ENCODE measurements around the gene ZNF620.

ZNF620 gene

GRCh38 chr3:40465456-40465855 lies 40.4 kb upstream of the ZNF620 start:
- Histone ChIP-seq H3K4me1 (ENCODE audit: control insufficient read depth, insufficient read depth, low read length, unreplicated experiment) (peaks cover under 1% of the 10 kb centered on the region), H3K36me3 (ENCODE audit: insufficient read depth, low read length) (peaks cover 17% of the 10 kb centered on the region), H3K4me3 (ENCODE audit: low read depth, low read length) (no peak overlapping the region), H3K27me3 (ENCODE audit: insufficient read depth, low read length) (no peaks in the 10 kb centered on the region), H3K79me2 (ENCODE audit: control insufficient read depth, insufficient read depth, low read length, unreplicated experiment) (no peaks in the 10 kb centered on the region), H2AFZ (ENCODE audit: low read length, unreplicated experiment) (no peak overlapping the region), H3K27ac (ENCODE audit: low read depth, low read length) (no peak overlapping the region)

GRCh38 chr3:40468018-40468417 lies 37.8 kb upstream of the ZNF620 start:
- no peaks in the 10 kb centered on the region for H3K27me3 ChIP-seq (ENCODE audit: insufficient read depth, low read length)
- H3K27ac ChIP-seq (ENCODE audit: low read depth, low read length), result no peak overlapping the region
- H3K36me3 ChIP-seq (ENCODE audit: insufficient read depth, low read length), result peaks cover 6% of the 10 kb centered on the region
- H3K4me1 ChIP-seq (ENCODE audit: control insufficient read depth, insufficient read depth, low read length, unreplicated experiment), result no peaks in the 10 kb centered on the region
- H3K4me3 ChIP-seq (ENCODE audit: low read depth, low read length), result no peak overlapping the region
- no peak overlapping the region for H2AFZ ChIP-seq (ENCODE audit: low read length, unreplicated experiment)
- no peaks in the 10 kb centered on the region for H3K79me2 ChIP-seq (ENCODE audit: control insufficient read depth, insufficient read depth, low read length, unreplicated experiment)

GRCh38 chr3:40470701-40471100 lies 35.1 kb upstream of the ZNF620 start:
- Histone ChIP-seq H3K27ac (ENCODE audit: low read depth, low read length) (no peak overlapping the region), H3K4me3 (ENCODE audit: low read depth, low read length) (no peak overlapping the region), H3K79me2 (ENCODE audit: control insufficient read depth, insufficient read depth, low read length, unreplicated experiment) (no peaks in the 10 kb centered on the region), H2AFZ (ENCODE audit: low read length, unreplicated experiment) (no peak overlapping the region), H3K36me3 (ENCODE audit: insufficient read depth, low read length) (no peaks in the 10 kb centered on the region), H3K27me3 (ENCODE audit: insufficient read depth, low read length) (no peaks in the 10 kb centered on the region), H3K4me1 (ENCODE audit: control insufficient read depth, insufficient read depth, low read length, unreplicated experiment) (no peaks in the 10 kb centered on the region)

GRCh38 chr3:40476478-40477470 lies 29.1 kb upstream of the ZNF620 start, which contains the start of gene ZNF619:
Gene ZNF619, plus strand, starts transcription at chr3:40477122. Its CDS starts 858 bp downstream, at chr3:40477980.
- no peaks in the 10 kb centered on the region for H3K27me3 ChIP-seq (ENCODE audit: insufficient read depth, low read length)
- peaks cover 9% of the 10 kb centered on the region for H3K4me1 ChIP-seq (ENCODE audit: control insufficient read depth, insufficient read depth, low read length, unreplicated experiment)
- peak within 1 kb of the TSS; percentile 99 for H2AFZ ChIP-seq (ENCODE audit: low read length, unreplicated experiment)
- H3K36me3 ChIP-seq (ENCODE audit: insufficient read depth, low read length), result peaks cover 6% of the 10 kb centered on the region; the same call in 1 of the 2 replicates
- peak within 1 kb of the TSS; percentile 88 for H3K4me3 ChIP-seq (ENCODE audit: low read depth, low read length)
- H3K27ac ChIP-seq (ENCODE audit: low read depth, low read length), result peak within 1 kb of the TSS; percentile 35; the same call in 1 of the 2 replicates
- H3K79me2 ChIP-seq (ENCODE audit: control insufficient read depth, insufficient read depth, low read length, unreplicated experiment), result no peaks in the 10 kb centered on the region

GRCh38 chr3:40477666-40478065 lies 28.2 kb upstream of the ZNF620 start:
- Histone ChIP-seq H3K79me2 (ENCODE audit: control insufficient read depth, insufficient read depth, low read length, unreplicated experiment) (no peaks in the 10 kb centered on the region), H3K4me3 (ENCODE audit: low read depth, low read length) (peak overlapping the region; percentile 88), H3K4me1 (ENCODE audit: control insufficient read depth, insufficient read depth, low read length, unreplicated experiment) (peaks cover 9% of the 10 kb centered on the region), H3K27ac (ENCODE audit: low read depth, low read length) (no peak overlapping the region), H3K36me3 (ENCODE audit: insufficient read depth, low read length) (peaks cover 7% of the 10 kb centered on the region; the same call in 1 of the 2 replicates), H3K27me3 (ENCODE audit: insufficient read depth, low read length) (no peaks in the 10 kb centered on the region), H2AFZ (ENCODE audit: low read length, unreplicated experiment) (peak overlapping the region; percentile 99)

GRCh38 chr3:40487172-40487571 lies 18.7 kb upstream of the ZNF620 start:
- Histone ChIP-seq H3K27ac (ENCODE audit: low read depth, low read length) (no peak overlapping the region), H3K36me3 (ENCODE audit: insufficient read depth, low read length) (peaks cover 48% of the 10 kb centered on the region), H3K79me2 (ENCODE audit: control insufficient read depth, insufficient read depth, low read length, unreplicated experiment) (no peaks in the 10 kb centered on the region), H3K27me3 (ENCODE audit: insufficient read depth, low read length) (no peaks in the 10 kb centered on the region), H3K4me1 (ENCODE audit: control insufficient read depth, insufficient read depth, low read length, unreplicated experiment) (no peaks in the 10 kb centered on the region), H3K4me3 (ENCODE audit: low read depth, low read length) (no peak overlapping the region), H2AFZ (ENCODE audit: low read length, unreplicated experiment) (no peak overlapping the region)

GRCh38 chr3:40490916-40491315 lies 14.9 kb upstream of the ZNF620 start:
- Histone ChIP-seq H3K79me2 (ENCODE audit: control insufficient read depth, insufficient read depth, low read length, unreplicated experiment) (no peaks in the 10 kb centered on the region), H3K27ac (ENCODE audit: low read depth, low read length) (no peak overlapping the region), H3K27me3 (ENCODE audit: insufficient read depth, low read length) (no peaks in the 10 kb centered on the region), H2AFZ (ENCODE audit: low read length, unreplicated experiment) (no peak overlapping the region), H3K36me3 (ENCODE audit: insufficient read depth, low read length) (peaks cover 23% of the 10 kb centered on the region), H3K4me1 (ENCODE audit: control insufficient read depth, insufficient read depth, low read length, unreplicated experiment) (no peaks in the 10 kb centered on the region), H3K4me3 (ENCODE audit: low read depth, low read length) (no peak overlapping the region)

GRCh38 chr3:40494698-40495097 lies 11.1 kb upstream of the ZNF620 start:
- Histone ChIP-seq H3K79me2 (ENCODE audit: control insufficient read depth, insufficient read depth, low read length, unreplicated experiment) (no peaks in the 10 kb centered on the region), H3K4me3 (ENCODE audit: low read depth, low read length) (no peak overlapping the region), H2AFZ (ENCODE audit: low read length, unreplicated experiment) (no peak overlapping the region), H3K4me1 (ENCODE audit: control insufficient read depth, insufficient read depth, low read length, unreplicated experiment) (no peaks in the 10 kb centered on the region), H3K36me3 (ENCODE audit: insufficient read depth, low read length) (no peaks in the 10 kb centered on the region), H3K27ac (ENCODE audit: low read depth, low read length) (no peak overlapping the region), H3K27me3 (ENCODE audit: insufficient read depth, low read length) (no peaks in the 10 kb centered on the region)

- Histone ChIP-seq H3K27me3 (ENCODE audit: insufficient read depth, low read length) (no peaks in the 10 kb centered on the region), H3K79me2 (ENCODE audit: control insufficient read depth, insufficient read depth, low read length, unreplicated experiment) (no peaks in the 10 kb centered on the region), H3K36me3 (ENCODE audit: insufficient read depth, low read length) (no peaks in the 10 kb centered on the region), H2AFZ (ENCODE audit: low read length, unreplicated experiment) (no peak overlapping the region), H3K4me3 (ENCODE audit: low read depth, low read length) (no peak overlapping the region), H3K4me1 (ENCODE audit: control insufficient read depth, insufficient read depth, low read length, unreplicated experiment) (no peaks in the 10 kb centered on the region), H3K27ac (ENCODE audit: low read depth, low read length) (no peak overlapping the region)
Observed at GRCh38 chr3:40497288-40497687, 8.6 kb upstream of the ZNF620 start.

- no peak overlapping the region for H2AFZ ChIP-seq (ENCODE audit: low read length, unreplicated experiment)
Observed at GRCh38 chr3:40499952-40500351, 5.9 kb upstream of the ZNF620 start.

GRCh38 chr3:40502034-40502433 lies 3.8 kb upstream of the ZNF620 start:
- Histone ChIP-seq H3K4me3 (ENCODE audit: low read depth, low read length) (no peak overlapping the region), H3K79me2 (ENCODE audit: control insufficient read depth, insufficient read depth, low read length, unreplicated experiment) (no peaks in the 10 kb centered on the region), H3K36me3 (ENCODE audit: insufficient read depth, low read length) (no peaks in the 10 kb centered on the region), H3K27ac (ENCODE audit: low read depth, low read length) (no peak overlapping the region), H3K4me1 (ENCODE audit: control insufficient read depth, insufficient read depth, low read length, unreplicated experiment) (peaks cover 23% of the 10 kb centered on the region), H3K27me3 (ENCODE audit: insufficient read depth, low read length) (no peaks in the 10 kb centered on the region), H2AFZ (ENCODE audit: low read length, unreplicated experiment) (no peak overlapping the region)

More at GRCh38 chr3:40499952-40500351, 5.9 kb upstream of the ZNF620 start:
- H3K27me3 ChIP-seq (ENCODE audit: insufficient read depth, low read length), result no peaks in the 10 kb centered on the region
- H3K4me3 ChIP-seq (ENCODE audit: low read depth, low read length), result no peak overlapping the region
- H3K79me2 ChIP-seq (ENCODE audit: control insufficient read depth, insufficient read depth, low read length, unreplicated experiment), result no peaks in the 10 kb centered on the region
- peaks cover 9% of the 10 kb centered on the region for H3K4me1 ChIP-seq (ENCODE audit: control insufficient read depth, insufficient read depth, low read length, unreplicated experiment)
- H3K36me3 ChIP-seq (ENCODE audit: insufficient read depth, low read length), result no peaks in the 10 kb centered on the region
- no peak overlapping the region for H3K27ac ChIP-seq (ENCODE audit: low read depth, low read length)
